Progenitor cell of endocrine pancreas (in vitro differentiated cells): Measurements from ENCODE around the gene CUX1. TPM values are rescaled to one million over a fixed set of nuclear protein-coding genes. Genes with fewer than 3 reads are reported as not detected.

ENCODE experiments used
- DNase-seq: peaks from one replicate; pipeline ENCODE4 v3.0.0; 2021; ENCODE audit warnings: low spot score; ENCODE audit not compliant: unreplicated experiment
- H3K27ac Mint-ChIP-seq: 2 replicates; pipeline ENCODE4 v1.8.0; 2021; ENCODE audit warnings: mild to moderate bottlenecking, moderate library complexity, mixed read lengths
- H3K27me3 Mint-ChIP-seq: 2 replicates; pipeline ENCODE4 v1.8.0; 2021; ENCODE audit warnings: mixed read lengths
- H3K36me3 Mint-ChIP-seq: 2 replicates; pipeline ENCODE4 v1.8.0; 2022; ENCODE audit warnings: mixed read lengths; ENCODE audit not compliant: insufficient read depth
- H3K4me1 Mint-ChIP-seq: 2 replicates; pipeline ENCODE4 v1.8.0; 2021; ENCODE audit warnings: low read depth, mixed read lengths
- H3K4me3 Mint-ChIP-seq: 2 replicates; pipeline ENCODE4 v1.8.0; 2021; ENCODE audit warnings: low read depth, mild to moderate bottlenecking, moderate library complexity, mixed read lengths
- H3K9me3 Mint-ChIP-seq: 2 replicates; pipeline ENCODE4 v1.8.0; 2021; ENCODE audit warnings: low read depth, mixed read lengths
- CTCF ChIP-seq: fragments of 200-600 bp; sonication (generic); IDR thresholded peaks from one replicate; pipeline ENCODE4 v1.5.0; 2021; ENCODE audit warnings: antibody characterized with exemption, mild to moderate bottlenecking; ENCODE audit not compliant: unreplicated experiment
- total RNA-seq: library from RNA; stranded (reverse); gene quantifications from 2 replicates; pipeline ENCODE4 v1.2.1, GENCODE V29; 2021

Gene CUX1
- total RNA-seq, 1 donor from 2014 or later: 103 TPM

GRCh38 chr7:101934618-101935017 is 117.2 kb downstream of the CUX1 start:
- no peak for DNase-seq
- no peak for TF ChIP-seq CTCF
- H3K27ac Mint-ChIP-seq: peak overlapping the region; percentile 6
- no peaks in the 10 kb centered on the region for H3K27me3 Mint-ChIP-seq
- H3K4me1 Mint-ChIP-seq: peaks cover 47% of the 10 kb centered on the region
- H3K4me3 Mint-ChIP-seq: no peak overlapping the region
- H3K36me3 Mint-ChIP-seq: peaks cover 23% of the 10 kb centered on the region
- peaks cover 7% of the 10 kb centered on the region for H3K9me3 Mint-ChIP-seq

GRCh38 chr7:101935521-101936141 is 118.2 kb downstream of the CUX1 start:
- DNase-seq: no peak
- Mint-ChIP-seq H3K4me1 (peaks cover 50% of the 10 kb centered on the region), H3K9me3 (peaks cover 3% of the 10 kb centered on the region), H3K4me3 (no peak overlapping the region), H3K27me3 (no peaks in the 10 kb centered on the region), H3K27ac (peak overlapping the region; percentile 49), H3K36me3 (peaks cover 15% of the 10 kb centered on the region)
- TF ChIP-seq CTCF: no peak

- no peaks in the 10 kb centered on the region for H3K27me3 Mint-ChIP-seq
- no peak for TF ChIP-seq CTCF
- H3K4me3 Mint-ChIP-seq: no peak overlapping the region
- H3K4me1 Mint-ChIP-seq: peaks cover 56% of the 10 kb centered on the region
- peaks cover 3% of the 10 kb centered on the region for H3K9me3 Mint-ChIP-seq
- no peak for DNase-seq
- H3K27ac Mint-ChIP-seq: peak overlapping the region; percentile 71
- H3K36me3 Mint-ChIP-seq: peaks cover 14% of the 10 kb centered on the region
Measured at GRCh38 chr7:101936223-101936610, 118.8 kb downstream of the CUX1 start.

- Mint-ChIP-seq H3K9me3 (peaks cover 3% of the 10 kb centered on the region), H3K27ac (no peak overlapping the region), H3K36me3 (peaks cover 13% of the 10 kb centered on the region), H3K4me1 (peaks cover 59% of the 10 kb centered on the region), H3K27me3 (no peaks in the 10 kb centered on the region), H3K4me3 (no peak overlapping the region)
- TF ChIP-seq CTCF: no peak
- no peak for DNase-seq
Measured at GRCh38 chr7:101936611-101937231, 119.3 kb downstream of the CUX1 start.

GRCh38 chr7:101937717-101938514 is 120.5 kb downstream of the CUX1 start:
- Mint-ChIP-seq H3K4me3 (no peak overlapping the region), H3K9me3 (peaks cover 3% of the 10 kb centered on the region), H3K36me3 (peaks cover 9% of the 10 kb centered on the region), H3K27me3 (no peaks in the 10 kb centered on the region), H3K4me1 (peaks cover 51% of the 10 kb centered on the region), H3K27ac (no peak overlapping the region)
- DNase-seq: no peak
- no peak for TF ChIP-seq CTCF
